ENCODE results near the gene MFSD6. TPM values are rescaled to one million over a fixed set of nuclear protein-coding genes. Genes with fewer than 3 reads are reported as not detected.
A peak's percentile ranks its signal among the peaks of the same experiment; 100 is the strongest.
"Not testable (repeated sequence)": the region's sequence is repeated elsewhere in the genome, so short reads cannot be mapped to it uniquely, and the experiment has no call there.

Gene MFSD6
- total and polyA plus RNA-seq, 5 donors from 2014 or later = 24.0 to 67.1 (median 29.2) TPM

DNA sequence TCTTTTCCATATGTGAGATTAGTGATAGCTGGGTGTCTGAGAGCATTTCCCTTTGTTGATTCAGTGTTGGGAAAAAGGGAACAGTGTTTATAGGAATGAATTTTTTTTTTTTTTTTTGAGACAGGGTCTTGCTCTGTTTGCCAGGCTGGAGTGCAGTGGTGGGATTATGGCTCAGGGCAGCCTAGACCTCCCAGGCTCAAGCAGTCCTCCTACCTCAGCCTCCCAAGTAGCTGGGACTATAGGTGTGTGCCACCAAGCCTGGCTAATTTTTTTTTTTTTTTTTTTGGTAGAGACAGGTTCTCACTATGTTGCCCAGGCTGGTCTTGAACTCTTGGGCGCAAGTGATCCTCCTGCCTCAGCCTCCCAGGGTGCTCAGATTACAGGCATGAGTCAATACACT, 60.2 kb downstream of the MFSD6 start:
- H3K4me3 ChIP-seq (ENCODE audit: low read depth, low read length) = not testable (repeated sequence)
- H3K4me1 Mint-ChIP-seq = peaks cover 41 to 62% (median 54%) of the 10 kb centered on the region in 4 donors
- peak overlapping the region in 1 of 4 donors; percentile 13 for H3K4me3 Mint-ChIP-seq

DNA sequence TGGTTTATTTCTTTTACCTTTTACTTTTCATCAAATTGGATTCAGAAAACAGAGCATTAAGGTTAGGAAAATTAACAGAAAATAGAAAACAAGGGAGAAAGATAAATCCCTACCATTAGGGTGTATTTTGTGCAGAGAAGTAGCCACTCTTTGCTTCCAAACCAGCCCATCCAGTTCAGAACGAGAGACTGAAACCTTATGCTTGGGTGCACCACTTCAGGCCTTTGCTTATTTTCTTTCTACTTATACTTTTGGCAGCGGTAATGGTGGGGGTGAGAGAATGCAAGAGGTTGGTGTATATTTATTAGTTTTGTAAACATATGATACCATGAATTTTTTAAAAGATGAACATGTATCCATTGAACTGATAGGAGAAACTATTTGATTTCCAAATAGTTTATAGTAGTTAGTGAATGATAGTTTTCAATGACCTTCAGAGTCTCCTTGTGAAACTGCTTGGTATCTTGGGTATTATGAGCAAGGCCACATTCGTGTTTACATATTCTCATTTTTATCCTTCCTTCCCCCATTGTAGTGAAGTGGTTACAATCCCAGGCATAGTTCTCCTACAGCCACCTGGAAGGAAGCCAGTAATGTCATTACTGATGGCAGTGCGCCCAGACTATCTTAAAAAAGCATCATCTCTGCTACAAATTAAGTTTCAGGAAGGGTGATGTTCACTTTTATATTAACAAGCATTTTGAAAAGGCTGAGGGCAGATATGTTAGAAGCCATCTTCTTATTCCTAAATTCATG, 60.8 kb downstream of the MFSD6 start:
- DNase-seq (no peak), ATAC-seq (ENCODE audit: low read depth in 2 of 2) (no peak)
- Mint-ChIP-seq H3K4me3 (peak overlapping the region in 1 of 4 donors; percentile 13), H3K9me3 (peaks cover 0 to 3% (median 0%) of the 10 kb centered on the region in 7 donors), H3K27ac (peak overlapping the region; percentile 21 to 71 (median 52)), H3K27me3 (no peaks in the 10 kb centered on the region), H3K36me3 (peaks cover 34% of the 10 kb centered on the region), H3K4me1 (peaks cover 40 to 63% (median 51%) of the 10 kb centered on the region in 4 donors)
- H3K9me3 ChIP-seq (ENCODE audit: control insufficient read depth in 2 of 2, low read length in 2 of 2) = no peaks in the 10 kb centered on the region
- no peaks in the 10 kb centered on the region for H3K27me3 ChIP-seq (ENCODE audit: control insufficient read depth, insufficient read depth, low read length)
- no peak overlapping the region for H3K4me3 ChIP-seq (ENCODE audit: low read depth, low read length)
- no peak overlapping the region for H3K27ac ChIP-seq (ENCODE audit: insufficient read depth, low read length, poor library complexity, severe bottlenecking)
- peaks cover 13% of the 10 kb centered on the region for H3K36me3 ChIP-seq (ENCODE audit: control insufficient read depth, insufficient read depth, low read length)
- peaks cover 20% of the 10 kb centered on the region for H3K4me1 ChIP-seq (ENCODE audit: control insufficient read depth, insufficient read depth, low read length, poor library complexity, severe bottlenecking)

More for the DNA sequence above, 60.2 kb downstream of the MFSD6 start:
- Histone ChIP-seq H3K4me1 (ENCODE audit: control insufficient read depth, insufficient read depth, low read length, poor library complexity, severe bottlenecking) (peaks cover 20% of the 10 kb centered on the region), H3K36me3 (ENCODE audit: control insufficient read depth, insufficient read depth, low read length) (peaks cover 13% of the 10 kb centered on the region)
- H3K9me3 Mint-ChIP-seq; ATAC-seq (ENCODE audit: low read depth in 2 of 2); H3K27me3 ChIP-seq (ENCODE audit: control insufficient read depth, insufficient read depth, low read length); H3K9me3 ChIP-seq (ENCODE audit: control insufficient read depth in 2 of 2, low read length in 2 of 2); H3K27ac ChIP-seq (ENCODE audit: insufficient read depth, low read length, poor library complexity, severe bottlenecking); DNase-seq; H3K27me3 Mint-ChIP-seq: not testable (repeated sequence)
- Mint-ChIP-seq H3K27ac (peak overlapping the region in 2 of 3 donors; percentile 32 to 80), H3K36me3 (peaks cover 34% of the 10 kb centered on the region)

DNA sequence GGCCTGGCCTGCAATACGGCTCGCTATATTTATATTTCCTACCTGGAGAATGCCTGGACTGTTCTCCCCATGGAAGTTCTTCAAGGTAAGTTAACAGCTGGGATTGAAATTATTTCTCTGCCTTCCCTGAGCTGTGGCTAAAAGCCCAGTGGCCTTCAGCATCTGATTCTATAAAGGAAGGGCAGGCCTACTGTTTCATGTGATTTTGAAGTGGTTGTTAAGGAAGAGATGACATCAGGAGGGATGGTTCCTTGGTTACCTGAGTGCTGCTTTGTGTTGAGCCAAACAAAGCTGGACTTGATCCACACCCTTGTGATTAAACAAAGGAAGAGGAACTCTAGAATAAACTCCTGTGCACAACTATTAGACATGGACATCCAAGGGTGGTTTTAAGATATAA, 61.6 kb downstream of the MFSD6 start:
- no peaks in the 10 kb centered on the region for H3K9me3 ChIP-seq (ENCODE audit: control insufficient read depth in 2 of 2, low read length in 2 of 2)
- H3K4me3 ChIP-seq (ENCODE audit: low read depth, low read length) = no peak overlapping the region
- H3K4me1 ChIP-seq (ENCODE audit: control insufficient read depth, insufficient read depth, low read length, poor library complexity, severe bottlenecking) = peaks cover 14% of the 10 kb centered on the region
- H3K27ac ChIP-seq (ENCODE audit: insufficient read depth, low read length, poor library complexity, severe bottlenecking) = no peak overlapping the region
- H3K27me3 ChIP-seq (ENCODE audit: control insufficient read depth, insufficient read depth, low read length) = no peaks in the 10 kb centered on the region
- Mint-ChIP-seq H3K27me3 (no peaks in the 10 kb centered on the region), H3K27ac (peak overlapping the region in 2 of 3 donors; percentile 52), H3K9me3 (peaks cover 0 to 3% (median 0%) of the 10 kb centered on the region in 7 donors), H3K36me3 (peaks cover 34% of the 10 kb centered on the region), H3K4me3 (no peak overlapping the region), H3K4me1 (peaks cover 32 to 55% (median 43%) of the 10 kb centered on the region in 4 donors)
- H3K36me3 ChIP-seq (ENCODE audit: control insufficient read depth, insufficient read depth, low read length) = peaks cover 13% of the 10 kb centered on the region
- no peak for DNase-seq
- ATAC-seq (ENCODE audit: low read depth in 2 of 2) = no peak

DNA sequence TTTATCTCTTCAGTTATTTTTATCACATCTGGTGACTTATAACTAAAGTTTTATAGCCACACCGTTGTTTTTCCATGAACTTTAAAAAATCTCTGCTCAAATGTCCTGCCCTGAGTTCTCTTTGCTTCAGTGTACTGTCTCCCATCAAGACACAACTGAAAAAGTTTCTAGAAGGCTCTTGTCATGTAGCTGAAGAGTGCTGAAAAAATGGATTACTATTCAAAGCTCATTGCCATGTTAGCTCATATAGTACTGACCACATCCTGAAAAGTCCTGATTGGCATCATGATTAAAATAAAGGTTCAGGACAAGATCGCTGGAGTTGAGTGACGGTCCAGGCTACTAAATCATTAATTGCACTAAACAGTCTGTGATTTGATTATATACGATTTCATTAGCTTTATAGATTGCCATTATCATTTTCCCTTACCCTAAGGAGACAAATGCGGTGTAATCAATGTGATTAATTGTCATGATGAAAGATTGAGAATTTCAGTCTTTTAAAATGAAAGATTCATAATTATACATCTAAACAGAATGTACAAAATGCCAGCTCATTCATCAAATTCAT, 62.2 kb downstream of the MFSD6 start:
- ATAC-seq (ENCODE audit: low read depth in 2 of 2) (no peak), DNase-seq (no peak)
- H3K27ac ChIP-seq (ENCODE audit: insufficient read depth, low read length, poor library complexity, severe bottlenecking) = no peak overlapping the region
- Mint-ChIP-seq H3K27me3 (no peaks in the 10 kb centered on the region), H3K9me3 (peaks cover 0 to 3% (median 0%) of the 10 kb centered on the region in 7 donors), H3K4me3 (no peak overlapping the region), H3K27ac (peak overlapping the region in 2 of 3 donors; percentile 52 to 53), H3K36me3 (peaks cover 34% of the 10 kb centered on the region), H3K4me1 (peaks cover 26 to 50% (median 38%) of the 10 kb centered on the region in 4 donors)
- H3K27me3 ChIP-seq (ENCODE audit: control insufficient read depth, insufficient read depth, low read length) = no peaks in the 10 kb centered on the region
- H3K4me3 ChIP-seq (ENCODE audit: low read depth, low read length) = no peak overlapping the region
- no peaks in the 10 kb centered on the region for H3K9me3 ChIP-seq (ENCODE audit: control insufficient read depth in 2 of 2, low read length in 2 of 2)
- peaks cover 13% of the 10 kb centered on the region for H3K36me3 ChIP-seq (ENCODE audit: control insufficient read depth, insufficient read depth, low read length)
- H3K4me1 ChIP-seq (ENCODE audit: control insufficient read depth, insufficient read depth, low read length, poor library complexity, severe bottlenecking) = peaks cover 10% of the 10 kb centered on the region

DNA sequence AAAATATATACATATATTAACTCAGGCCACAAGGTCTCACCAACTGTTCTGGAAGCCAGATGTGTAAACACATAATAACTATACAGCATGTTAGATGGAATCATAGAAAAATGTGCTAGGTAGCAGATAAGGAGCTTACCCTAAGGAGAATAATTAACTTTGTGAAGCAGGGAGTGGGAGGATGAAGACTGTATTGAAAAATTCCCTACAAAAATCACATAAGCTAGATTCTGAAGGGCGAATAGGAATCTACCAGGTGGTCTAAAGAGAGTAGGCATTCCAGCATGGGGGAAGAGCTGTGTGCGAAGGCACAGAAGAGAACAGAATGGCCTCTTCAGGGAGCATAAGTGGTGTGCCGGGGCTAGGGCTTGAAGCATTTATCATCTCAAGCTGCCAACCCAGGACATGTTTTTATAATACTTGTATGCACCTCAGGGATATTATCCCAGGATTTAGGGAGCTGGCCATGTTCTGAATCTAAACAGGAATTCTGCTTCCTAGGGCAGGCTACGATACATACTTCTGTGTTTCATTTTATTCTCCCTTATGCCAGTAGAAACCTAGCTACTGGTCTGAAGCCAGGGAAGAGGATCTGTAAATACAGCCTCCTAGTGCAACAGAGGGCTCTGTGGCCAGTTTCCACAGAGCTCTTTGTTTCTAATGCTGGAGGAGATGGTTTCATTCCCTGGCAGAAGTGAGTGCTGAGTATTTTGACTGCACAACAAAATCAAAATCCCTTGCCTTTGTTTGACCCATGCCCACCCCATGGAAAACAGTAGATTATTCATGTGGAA, 69.7 kb downstream of the MFSD6 start:
- H3K4me3 ChIP-seq (ENCODE audit: low read depth, low read length) = no peak overlapping the region
- peaks cover 0 to 5% (median 0%) of the 10 kb centered on the region in 7 donors for H3K9me3 Mint-ChIP-seq
- H3K4me3 Mint-ChIP-seq = no peak overlapping the region
- H3K27ac Mint-ChIP-seq = peak overlapping the region in 1 of 3 donors; percentile 6
- DNase-seq = no peak
- no peak for ATAC-seq (ENCODE audit: low read depth in 2 of 2)
- H3K27ac ChIP-seq (ENCODE audit: insufficient read depth, low read length, poor library complexity, severe bottlenecking) = peak overlapping the region; percentile 5
- H3K36me3 Mint-ChIP-seq = peaks cover 5% of the 10 kb centered on the region
- no peaks in the 10 kb centered on the region for H3K27me3 ChIP-seq (ENCODE audit: control insufficient read depth, insufficient read depth, low read length)
- no peaks in the 10 kb centered on the region for H3K9me3 ChIP-seq (ENCODE audit: control insufficient read depth in 2 of 2, low read length in 2 of 2)
- H3K36me3 ChIP-seq (ENCODE audit: control insufficient read depth, insufficient read depth, low read length) = peaks cover 3% of the 10 kb centered on the region
- peaks cover 24 to 45% (median 32%) of the 10 kb centered on the region in 4 donors for H3K4me1 Mint-ChIP-seq
- H3K4me1 ChIP-seq (ENCODE audit: control insufficient read depth, insufficient read depth, low read length, poor library complexity, severe bottlenecking) = no peaks in the 10 kb centered on the region
- no peaks in the 10 kb centered on the region for H3K27me3 Mint-ChIP-seq

DNA sequence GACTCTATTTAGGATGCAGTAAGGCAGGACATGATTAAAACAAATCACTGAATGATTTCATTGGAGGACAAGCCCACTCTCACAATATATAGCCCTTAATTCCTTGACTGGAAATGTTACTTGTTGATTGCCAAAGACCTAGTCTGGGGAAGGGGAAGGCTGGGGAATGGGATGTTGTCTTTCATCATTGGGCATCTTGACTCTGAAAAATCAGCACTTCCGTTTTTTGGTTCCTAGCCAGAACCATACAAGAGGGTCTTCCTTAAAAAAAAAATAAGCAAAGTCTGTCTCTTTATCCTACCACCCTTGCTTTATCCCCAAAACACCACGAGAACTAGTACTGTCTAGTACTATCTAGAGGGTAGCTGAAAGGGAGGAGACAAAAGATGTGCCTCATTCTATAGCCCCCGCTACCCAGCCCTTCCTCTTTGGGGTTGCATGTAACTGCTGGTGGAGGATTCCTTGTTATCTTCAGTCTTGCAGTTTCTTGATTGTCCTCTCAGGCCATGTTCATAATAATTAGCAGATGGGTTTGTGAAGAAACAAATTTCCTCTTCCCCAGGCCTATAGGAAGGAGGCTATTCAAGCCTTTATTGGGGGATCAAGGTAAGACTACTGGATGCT, 70.5 kb downstream of the MFSD6 start:
- no peaks in the 10 kb centered on the region for H3K27me3 Mint-ChIP-seq
- Histone ChIP-seq H3K36me3 (ENCODE audit: control insufficient read depth, insufficient read depth, low read length) (peaks cover 7% of the 10 kb centered on the region), H3K27ac (ENCODE audit: insufficient read depth, low read length, poor library complexity, severe bottlenecking) (no peak overlapping the region), H3K27me3 (ENCODE audit: control insufficient read depth, insufficient read depth, low read length) (no peaks in the 10 kb centered on the region), H3K4me3 (ENCODE audit: low read depth, low read length) (no peak overlapping the region), H3K9me3 (ENCODE audit: control insufficient read depth in 2 of 2, low read length in 2 of 2) (no peaks in the 10 kb centered on the region), H3K4me1 (ENCODE audit: control insufficient read depth, insufficient read depth, low read length, poor library complexity, severe bottlenecking) (no peaks in the 10 kb centered on the region)
- H3K9me3 Mint-ChIP-seq = peaks cover 0 to 5% (median 0%) of the 10 kb centered on the region in 7 donors
- H3K36me3 Mint-ChIP-seq = peaks cover 8% of the 10 kb centered on the region
- peak overlapping the region in 2 of 3 donors; percentile 5 to 78 for H3K27ac Mint-ChIP-seq
- no peak overlapping the region for H3K4me3 Mint-ChIP-seq
- DNase-seq = no peak
- no peak for ATAC-seq (ENCODE audit: low read depth in 2 of 2)
- peaks cover 24 to 47% (median 33%) of the 10 kb centered on the region in 4 donors for H3K4me1 Mint-ChIP-seq

DNA sequence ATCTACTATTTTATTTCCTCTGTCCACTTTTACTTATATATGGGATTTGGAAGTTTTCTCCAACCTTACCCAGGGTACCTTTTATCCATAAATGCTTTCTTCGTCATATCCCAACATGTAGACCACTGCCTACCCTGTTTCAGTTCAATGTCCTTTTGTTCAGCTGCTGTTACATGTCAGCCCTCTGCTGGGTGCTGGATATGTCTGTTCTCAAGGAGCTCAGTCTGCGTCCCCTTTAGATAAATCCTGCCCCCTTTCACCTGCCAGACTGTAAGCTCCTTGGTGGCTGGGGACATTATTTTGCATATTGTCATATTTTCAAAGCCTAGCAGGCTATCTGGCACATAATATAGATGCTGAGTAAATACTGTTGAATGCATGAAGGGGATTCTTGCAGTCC, 73.2 kb downstream of the MFSD6 start:
- no peaks in the 10 kb centered on the region for H3K4me1 ChIP-seq (ENCODE audit: control insufficient read depth, insufficient read depth, low read length, poor library complexity, severe bottlenecking)
- peaks cover 36 to 52% (median 41%) of the 10 kb centered on the region in 4 donors for H3K4me1 Mint-ChIP-seq
- DNase-seq (no peak), ATAC-seq (ENCODE audit: low read depth in 2 of 2) (no peak)
- no peaks in the 10 kb centered on the region for H3K9me3 ChIP-seq (ENCODE audit: control insufficient read depth in 2 of 2, low read length in 2 of 2)
- H3K27ac ChIP-seq (ENCODE audit: insufficient read depth, low read length, poor library complexity, severe bottlenecking) = no peak overlapping the region
- peaks cover 13% of the 10 kb centered on the region for H3K36me3 Mint-ChIP-seq
- peaks cover 0 to 2% (median 0%) of the 10 kb centered on the region in 7 donors for H3K9me3 Mint-ChIP-seq
- no peak overlapping the region for H3K4me3 Mint-ChIP-seq
- H3K27ac Mint-ChIP-seq = peak overlapping the region in 1 of 3 donors; percentile 22
- peaks cover 7% of the 10 kb centered on the region for H3K36me3 ChIP-seq (ENCODE audit: control insufficient read depth, insufficient read depth, low read length)
- H3K27me3 ChIP-seq (ENCODE audit: control insufficient read depth, insufficient read depth, low read length) = no peaks in the 10 kb centered on the region
- H3K4me3 ChIP-seq (ENCODE audit: low read depth, low read length) = no peak overlapping the region
- no peaks in the 10 kb centered on the region for H3K27me3 Mint-ChIP-seq

Data from CD4-positive, CD25-positive, alpha-beta regulatory T cell (primary cell).